CD14-positive monocyte (primary cell): Measurements from ENCODE around the gene CYTH1. TPM values are rescaled to one million over a fixed set of nuclear protein-coding genes. Genes with fewer than 3 reads are reported as not detected.
A peak's percentile ranks its signal among the peaks of the same experiment; 100 is the strongest.

Source experiments
- DNase-seq, 3 donors: peaks; one replicate each; pipeline ENCODE4 v3.0.0-alpha.2; 2011 to 2022
- H2AFZ ChIP-seq: 2 replicates; pipeline ENCODE4 v1.6.0; 2012; ENCODE audit warnings: mild to moderate bottlenecking, low read depth, low read length, inconsistent platforms; ENCODE audit not compliant: insufficient read depth, poor library complexity, severe bottlenecking
- H3K27ac ChIP-seq, 2 donors: 1 replicate in 1 of 2; 2 replicates in 1 of 2; pipeline ENCODE4 v1.5.1; 2012 to 2013; ENCODE audit warnings: low read length in 2 of 2, control low read depth in 1 of 2, inconsistent platforms in 1 of 2, low read depth in 1 of 2, mild to moderate bottlenecking in 1 of 2
- H3K27me3 ChIP-seq, 2 donors: one replicate each; pipeline versions ENCODE4 v1.6.0 to v1.6.1; 2011 to 2013; ENCODE audit warnings: low read length in 2 of 2; ENCODE audit not compliant: control insufficient read depth in 2 of 2, insufficient read depth in 2 of 2
- H3K36me3 ChIP-seq, 2 donors: replicated peaks in 1 of 2; 1 replicate in 1 of 2; 2 replicates in 1 of 2; pipeline versions ENCODE4 v1.5.1 to v1.6.1; 2012 to 2013; ENCODE audit warnings: low read length in 2 of 2, control low read depth in 1 of 2, inconsistent platforms in 1 of 2, mild to moderate bottlenecking in 1 of 2; ENCODE audit not compliant: insufficient read depth in 2 of 2, control insufficient read depth in 1 of 2
- H3K4me1 ChIP-seq, 2 donors: 1 replicate in 1 of 2; 2 replicates in 1 of 2; pipeline versions ENCODE4 v1.5.1 to v1.6.1; 2012 to 2013; ENCODE audit warnings: low read length in 2 of 2, control low read depth in 1 of 2, inconsistent platforms in 1 of 2, mild to moderate bottlenecking in 1 of 2, moderate library complexity in 1 of 2; ENCODE audit not compliant: insufficient read depth in 2 of 2, control insufficient read depth in 1 of 2
- H3K4me2 ChIP-seq: replicated peaks from 2 replicates; pipeline ENCODE3; 2012; ENCODE audit warnings: low read length, moderate library complexity, mild to moderate bottlenecking; ENCODE audit not compliant: poor library complexity, severe bottlenecking; ENCODE audit errors: extremely low read depth
- H3K4me3 ChIP-seq, 3 experiments: fragments of 200-600 bp in 1 of 3; sonication (generic) in 1 of 3; replicated peaks in 1 of 3; 1 replicate in 2 of 3; 2 replicates in 1 of 3; pipeline ENCODE4 v1.5.1; 2011 to 2013; ENCODE audit warnings: low read length in 3 of 3, mild to moderate bottlenecking in 3 of 3, control low read depth in 2 of 3, low read depth in 2 of 3, inconsistent platforms in 1 of 3, moderate library complexity in 1 of 3
- H3K79me2 ChIP-seq: 2 replicates; pipeline ENCODE4 v1.6.0; 2012; ENCODE audit warnings: mild to moderate bottlenecking, control low read depth, inconsistent platforms, low read length, moderate library complexity; ENCODE audit not compliant: insufficient read depth
- H3K9ac ChIP-seq: 2 replicates; pipeline ENCODE4 v1.6.0; 2017; ENCODE audit warnings: low read length, mild to moderate bottlenecking; ENCODE audit not compliant: insufficient read depth, poor library complexity, severe bottlenecking
- H3K9me3 ChIP-seq, 2 donors: replicated peaks in 1 of 2; 1 replicate in 1 of 2; 2 replicates in 1 of 2; pipeline versions ENCODE4 v1.5.1 to v1.6.1; 2012 to 2013; ENCODE audit warnings: low read length in 2 of 2, control low read depth in 1 of 2; ENCODE audit not compliant: control insufficient read depth in 1 of 2, insufficient read depth in 1 of 2
- H4K20me1 ChIP-seq: 2 replicates; pipeline ENCODE4 v1.6.0; 2012; ENCODE audit warnings: mild to moderate bottlenecking, low read length, control low read depth, moderate library complexity; ENCODE audit not compliant: insufficient read depth
- H3K27ac Mint-ChIP-seq, 7 donors: one replicate each; pipeline ENCODE4 v1.8.0; 2020; ENCODE audit warnings: mild to moderate bottlenecking in 7 of 7, mixed read lengths in 7 of 7, moderate library complexity in 6 of 7, inconsistent platforms in 2 of 7
- H3K27me3 Mint-ChIP-seq, 3 donors: one replicate each; pipeline ENCODE4 v1.8.0; 2021 to 2022; ENCODE audit warnings: low read depth in 3 of 3, mild to moderate bottlenecking in 3 of 3, mixed read lengths in 3 of 3, moderate library complexity in 3 of 3, inconsistent platforms in 1 of 3
- H3K36me3 Mint-ChIP-seq, 2 donors: one replicate each; pipeline ENCODE4 v1.8.0; 2020; ENCODE audit warnings: mixed read lengths in 2 of 2, inconsistent platforms in 1 of 2, mild to moderate bottlenecking in 1 of 2
- H3K4me1 Mint-ChIP-seq: one replicate; pipeline ENCODE4 v1.8.0; 2020; ENCODE audit warnings: mild to moderate bottlenecking, mixed read lengths
- H3K4me3 Mint-ChIP-seq, 2 donors: one replicate each; pipeline ENCODE4 v1.8.0; 2020; ENCODE audit warnings: mild to moderate bottlenecking in 2 of 2, mixed read lengths in 2 of 2, moderate library complexity in 1 of 2
- H3K9me3 Mint-ChIP-seq, 7 donors: one replicate each; pipeline ENCODE4 v1.8.0; 2020 to 2022; ENCODE audit warnings: mixed read lengths in 7 of 7, mild to moderate bottlenecking in 6 of 7, moderate library complexity in 6 of 7, inconsistent platforms in 2 of 7
- CTCF ChIP-seq: fragments of 200-600 bp; IDR thresholded peaks from one replicate; pipeline ENCODE4 v1.8.0; 2022; ENCODE audit warnings: antibody characterized with exemption, mild to moderate bottlenecking
- WGBS: methylation state at CpG from one replicate; pipeline ENCODE4 v1.1.5; 2013; ENCODE audit warnings: missing lambda C conversion rate; ENCODE audit not compliant: insufficient coverage; 5-methylcytosine and 5-hydroxymethylcytosine counted together
- intact Hi-C, 2 donors: fragments of 100-400 bp; cut with micrococcal nuclease; formaldehyde crosslinking; loops; one replicate each; pipeline versions ENCODE4 v1.15.0 to v1.15.1; 2023
- polyA plus RNA-seq, 3 donors: library from polyadenylated mRNA; depleted of rRNA in 1 of 3; unstranded in 2 of 3; stranded (reverse) in 1 of 3; fragments of 300-500 nt in 2 of 3; fragments of >200 nt in 1 of 3; fragmentation: Illumina TruSeq in 2 of 3; gene quantifications; 1 replicate in 2 of 3; 2 replicates in 1 of 3; pipeline ENCODE4 v1.2.3, GENCODE V29; 2012 to 2021

The CYTH1 gene
- polyA plus RNA-seq, 3 donors = 68.6 to 211 (median 80.9) TPM

- Mint-ChIP-seq H3K27ac (no peak overlapping the region), H3K4me1 (peaks cover 34% of the 10 kb centered on the region), H3K36me3 (peaks cover 8 to 12% of the 10 kb centered on the region in 2 donors), H3K4me3 (no peak overlapping the region), H3K9me3 (peaks cover 0 to 5% (median 0%) of the 10 kb centered on the region in 7 donors), H3K27me3 (no peaks in the 10 kb centered on the region)
- TF ChIP-seq CTCF = no peak
- DNase-seq = no peak
- Histone ChIP-seq H3K4me2 (no peak overlapping the region), H2AFZ (no peak overlapping the region), H3K27me3 (no peaks in the 10 kb centered on the region), H3K9me3 (no peaks in the 10 kb centered on the region), H3K79me2 (peaks cover 100% of the 10 kb centered on the region), H3K27ac (peak overlapping the region in 1 of 2 donors; percentile 42), H3K4me3 (no peak overlapping the region), H4K20me1 (peaks cover 100% of the 10 kb centered on the region), H3K36me3 (peaks cover 0 to 10% of the 10 kb centered on the region in 2 donors), H3K9ac (no peak overlapping the region), H3K4me1 (peaks cover 40 to 58% of the 10 kb centered on the region in 2 donors)
- 89% methylated on average over 5 of the region's 5 CpGs for WGBS
- intact Hi-C loops = loop anchor here in 1 of 2 donors (1.0 kb wide), 1 partner anchor 8 kb away; no protein-coding TSS in a partner anchor
These were observed 15.3 kb downstream of the CYTH1 start for GRCh38 chr17:78766743-78767294.

- Histone ChIP-seq H3K9me3 (no peaks in the 10 kb centered on the region), H3K79me2 (peaks cover 100% of the 10 kb centered on the region), H2AFZ (no peak overlapping the region), H3K9ac (no peak overlapping the region), H3K4me1 (peaks cover 42 to 58% of the 10 kb centered on the region in 2 donors), H3K4me3 (no peak overlapping the region), H4K20me1 (peaks cover 100% of the 10 kb centered on the region), H3K27ac (no peak overlapping the region), H3K36me3 (peaks cover 0 to 10% of the 10 kb centered on the region in 2 donors), H3K4me2 (no peak overlapping the region), H3K27me3 (no peaks in the 10 kb centered on the region)
- peaks cover 34% of the 10 kb centered on the region for H3K4me1 Mint-ChIP-seq
- intact Hi-C loops = no loop called here
- no peak for TF ChIP-seq CTCF
- DNase-seq = no peak
- H3K27ac Mint-ChIP-seq = peak overlapping the region in 1 of 7 donors; percentile 14
- no peak overlapping the region for H3K4me3 Mint-ChIP-seq
- 100% methylated on average over 1 of the region's 2 CpGs for WGBS
- H3K27me3 Mint-ChIP-seq = no peaks in the 10 kb centered on the region
- H3K9me3 Mint-ChIP-seq = peaks cover 0 to 5% (median 0%) of the 10 kb centered on the region in 7 donors
- peaks cover 7 to 12% of the 10 kb centered on the region in 2 donors for H3K36me3 Mint-ChIP-seq
These were observed 15.8 kb downstream of the CYTH1 start for GRCh38 chr17:78766225-78766624.
